ENCODE data around the gene REPS1. TPM values are rescaled to one million over a fixed set of nuclear protein-coding genes. Genes with fewer than 3 reads are reported as not detected.

The REPS1 gene
- total RNA-seq, 6 experiments from 2014 or later, result 21.1 to 29.9 (median 26.2) TPM

DNA sequence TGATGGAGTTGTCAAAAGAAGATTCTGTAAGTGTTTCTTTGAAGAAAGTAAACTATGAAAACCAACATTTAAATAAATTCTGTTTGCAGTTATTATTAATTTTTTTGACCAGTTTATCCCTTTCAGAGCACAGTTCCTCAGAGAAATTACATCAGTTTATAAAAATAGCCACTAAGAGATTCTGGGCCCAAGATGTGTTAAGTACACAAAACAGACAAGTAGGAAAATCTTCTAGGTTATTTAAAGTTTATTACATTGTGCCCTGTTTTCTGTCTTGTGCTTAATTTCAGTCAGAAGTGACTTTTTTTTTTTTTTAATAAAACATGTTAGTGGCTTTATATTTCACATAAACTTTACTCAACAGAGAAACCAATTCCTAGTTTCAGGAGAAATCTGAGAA, 119.9 kb downstream of the REPS1 start:
- H3K27ac Mint-ChIP-seq, result no peak overlapping the region
- H3K9me3 Mint-ChIP-seq, result no peaks in the 10 kb centered on the region

DNA sequence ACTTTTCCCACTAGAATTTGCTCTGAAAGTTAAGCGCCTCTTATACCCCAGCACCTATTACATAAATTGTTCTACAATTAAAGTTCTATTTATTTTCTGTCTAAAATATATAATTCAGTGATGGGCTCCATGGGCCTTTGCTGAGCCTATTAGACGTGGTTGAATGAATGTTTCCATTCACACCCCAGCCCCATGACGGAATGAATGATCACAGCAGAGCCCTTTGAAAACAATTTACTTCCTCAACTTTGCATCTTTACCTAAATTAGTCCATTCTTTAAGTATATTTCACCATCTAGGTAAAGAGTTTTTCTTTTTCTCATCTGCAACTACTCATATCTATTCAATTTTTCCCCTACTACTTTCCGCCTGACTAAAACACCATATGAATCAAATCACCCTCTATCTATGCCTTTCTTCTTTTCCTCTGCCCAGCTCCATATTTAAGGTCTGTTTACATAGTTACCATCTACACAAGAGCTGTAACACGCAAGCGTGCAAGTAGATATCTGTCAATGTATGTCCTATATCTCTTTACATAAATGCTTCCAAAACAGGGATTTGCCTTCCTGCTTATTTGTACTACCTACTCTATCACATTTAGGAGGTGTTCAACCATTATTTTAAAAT, 122.5 kb downstream of the REPS1 start:
- TF ChIP-seq, protein P1, sequence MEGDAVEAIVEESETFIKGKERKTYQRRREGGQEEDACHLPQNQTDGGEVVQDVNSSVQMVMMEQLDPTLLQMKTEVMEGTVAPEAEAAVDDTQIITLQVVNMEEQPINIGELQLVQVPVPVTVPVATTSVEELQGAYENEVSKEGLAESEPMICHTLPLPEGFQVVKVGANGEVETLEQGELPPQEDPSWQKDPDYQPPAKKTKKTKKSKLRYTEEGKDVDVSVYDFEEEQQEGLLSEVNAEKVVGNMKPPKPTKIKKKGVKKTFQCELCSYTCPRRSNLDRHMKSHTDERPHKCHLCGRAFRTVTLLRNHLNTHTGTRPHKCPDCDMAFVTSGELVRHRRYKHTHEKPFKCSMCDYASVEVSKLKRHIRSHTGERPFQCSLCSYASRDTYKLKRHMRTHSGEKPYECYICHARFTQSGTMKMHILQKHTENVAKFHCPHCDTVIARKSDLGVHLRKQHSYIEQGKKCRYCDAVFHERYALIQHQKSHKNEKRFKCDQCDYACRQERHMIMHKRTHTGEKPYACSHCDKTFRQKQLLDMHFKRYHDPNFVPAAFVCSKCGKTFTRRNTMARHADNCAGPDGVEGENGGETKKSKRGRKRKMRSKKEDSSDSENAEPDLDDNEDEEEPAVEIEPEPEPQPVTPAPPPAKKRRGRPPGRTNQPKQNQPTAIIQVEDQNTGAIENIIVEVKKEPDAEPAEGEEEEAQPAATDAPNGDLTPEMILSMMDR (IDR thresholded peaks at IDR 0.05), result no peak
- H3K36me3 Mint-ChIP-seq (ENCODE audit: low read depth), result no peaks in the 10 kb centered on the region
- no peak overlapping the region for H3K4me3 Mint-ChIP-seq
- H3K4me1 Mint-ChIP-seq (ENCODE audit: low read depth), result peaks cover 4% of the 10 kb centered on the region
- H3K27ac Mint-ChIP-seq, result no peak overlapping the region
- H3K27me3 Mint-ChIP-seq (ENCODE audit: insufficient read depth), result peaks cover 1% of the 10 kb centered on the region
- H3K9me3 Mint-ChIP-seq, result no peaks in the 10 kb centered on the region
- DNase-seq, result no peak

More for the DNA sequence above, 119.9 kb downstream of the REPS1 start:
- no peak for DNase-seq
- Mint-ChIP-seq H3K4me1 (ENCODE audit: low read depth) (peaks cover 4% of the 10 kb centered on the region), H3K4me3 (no peak overlapping the region), H3K27me3 (ENCODE audit: insufficient read depth) (peaks cover 1% of the 10 kb centered on the region), H3K36me3 (ENCODE audit: low read depth) (no peaks in the 10 kb centered on the region)
- TF ChIP-seq, protein P1 (IDR thresholded peaks at IDR 0.05), result no peak

- Mint-ChIP-seq H3K4me1 (ENCODE audit: low read depth) (peaks cover 3% of the 10 kb centered on the region), H3K27ac (no peak overlapping the region), H3K9me3 (no peaks in the 10 kb centered on the region), H3K27me3 (ENCODE audit: insufficient read depth) (peaks cover 1% of the 10 kb centered on the region), H3K36me3 (ENCODE audit: low read depth) (no peaks in the 10 kb centered on the region), H3K4me3 (no peak overlapping the region)
- DNase-seq, result no peak
- TF ChIP-seq, protein P1 (IDR thresholded peaks at IDR 0.05), result no peak
Observed at GRCh38 chr6:138864343-138864890, 123.6 kb downstream of the REPS1 start.

GRCh38 chr6:138863321-138863720, 124.7 kb downstream of the REPS1 start:
- H3K36me3 Mint-ChIP-seq (ENCODE audit: low read depth), result no peaks in the 10 kb centered on the region
- no peak for DNase-seq
- no peaks in the 10 kb centered on the region for H3K9me3 Mint-ChIP-seq
- TF ChIP-seq, protein P1 (IDR thresholded peaks at IDR 0.05), result no peak
- H3K27me3 Mint-ChIP-seq (ENCODE audit: insufficient read depth), result peaks cover 1% of the 10 kb centered on the region
- H3K4me1 Mint-ChIP-seq (ENCODE audit: low read depth), result no peaks in the 10 kb centered on the region; the same call in 1 of the 2 replicates
- no peak overlapping the region for H3K4me3 Mint-ChIP-seq
- H3K27ac Mint-ChIP-seq, result no peak overlapping the region

- Mint-ChIP-seq H3K9me3 (no peaks in the 10 kb centered on the region), H3K36me3 (ENCODE audit: low read depth) (no peaks in the 10 kb centered on the region), H3K27ac (no peak overlapping the region), H3K4me1 (ENCODE audit: low read depth) (no peaks in the 10 kb centered on the region), H3K4me3 (no peak overlapping the region), H3K27me3 (ENCODE audit: insufficient read depth) (peaks cover 1% of the 10 kb centered on the region)
- DNase-seq, result no peak
- TF ChIP-seq, protein P1 (IDR thresholded peaks at IDR 0.05), result no peak
Observed at GRCh38 chr6:138862456-138862855, 125.6 kb downstream of the REPS1 start.
